Hematopoietic multipotent progenitor cell treated with erythropoietin and hydrocortisone succinate and interleukin-3 and kit ligand, for 8 days (in vitro differentiated cells): ENCODE results near the gene ADAM22.

ENCODE experiments used
- DNase-seq: peaks from one replicate; pipeline ENCODE4 v3.0.0-alpha.2; 2015

Gene ADAM22

DNA sequence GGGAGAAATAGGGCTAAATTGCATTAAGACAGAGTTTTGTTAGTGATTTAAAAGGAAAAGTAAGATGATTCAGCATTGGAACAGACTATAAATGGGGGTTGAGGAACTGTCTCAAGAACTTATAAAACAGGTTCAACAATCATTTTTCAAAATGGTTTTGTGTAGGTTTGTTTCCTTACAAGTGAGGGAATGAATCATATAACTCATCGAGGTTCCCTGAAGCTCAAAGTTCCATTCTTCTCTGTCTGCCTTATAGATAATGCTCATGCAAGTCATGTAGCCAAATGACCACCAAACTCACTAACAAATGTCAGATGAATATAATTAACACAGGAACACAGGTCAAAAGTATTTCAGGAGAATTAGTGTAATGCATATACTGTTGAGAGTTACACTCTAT lies 27.7 kb downstream of the ADAM22 start:
- DNase-seq, result no peak

- no peak for DNase-seq
Measured at GRCh38 chr7:87966271-87966670, 32.2 kb downstream of the ADAM22 start.

DNA sequence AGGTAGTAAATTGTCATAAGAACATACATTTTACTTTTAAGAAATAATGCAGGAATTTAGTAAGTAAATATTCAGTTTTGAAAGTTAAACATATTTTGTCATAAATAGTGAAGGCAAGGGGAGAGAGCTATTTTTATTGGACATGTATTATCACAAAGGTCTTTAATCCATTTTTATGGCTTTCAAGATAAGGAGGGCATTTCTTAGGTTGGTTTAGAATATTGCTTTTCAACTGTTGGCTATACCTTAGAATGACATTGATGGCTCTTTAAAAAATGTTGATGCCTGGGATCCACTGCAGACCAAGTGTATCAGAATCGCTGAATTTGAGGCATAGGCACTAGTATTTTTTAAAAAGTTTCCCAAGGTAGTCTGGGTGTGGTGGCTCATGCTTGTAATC lies 34.0 kb downstream of the ADAM22 start:
- DNase-seq, result no peak

GRCh38 chr7:87982116-87982515 lies 48.1 kb downstream of the ADAM22 start:
- no peak for DNase-seq

DNA sequence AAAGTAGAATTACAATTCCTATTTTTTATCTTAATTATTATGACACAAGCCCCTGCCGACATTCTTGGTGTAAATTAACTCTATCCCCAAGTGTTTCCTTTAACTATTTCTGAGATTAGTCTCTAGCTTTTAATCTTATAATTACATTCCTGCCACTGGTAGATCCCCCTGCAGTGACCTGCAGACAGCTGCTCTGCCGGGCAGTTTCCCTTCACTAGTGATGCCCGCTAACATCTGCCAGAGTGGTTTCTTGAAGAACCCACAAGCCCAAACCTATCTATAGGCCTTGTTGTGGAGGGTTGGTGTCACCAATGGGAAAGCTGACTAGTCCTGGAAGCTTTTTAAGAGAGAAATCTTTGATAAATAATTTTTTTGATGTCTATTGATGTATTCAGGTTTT lies 50.0 kb downstream of the ADAM22 start:
- no peak for DNase-seq

DNA sequence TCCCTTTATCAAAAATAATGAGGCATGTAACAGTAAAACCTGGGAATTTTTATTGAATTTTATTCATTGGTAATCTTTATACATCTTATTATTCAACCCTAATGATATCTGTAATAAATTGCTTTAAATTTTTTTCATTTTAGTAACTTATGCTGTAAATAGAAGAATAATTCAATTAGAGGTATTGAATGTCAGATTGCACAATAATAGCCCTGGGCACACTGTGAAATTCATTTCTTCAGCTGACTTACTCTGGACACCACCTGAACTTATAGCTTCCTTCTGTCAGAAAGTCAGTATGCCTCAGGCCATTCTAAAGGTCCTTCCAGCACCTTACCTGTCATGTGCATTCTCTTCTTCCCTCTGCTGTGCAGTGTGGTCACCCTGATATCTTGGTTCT lies 59.2 kb downstream of the ADAM22 start:
- DNase-seq, result no peak

GRCh38 chr7:87999261-87999660 lies 65.2 kb downstream of the ADAM22 start:
- no peak for DNase-seq

- no peak for DNase-seq
Measured at GRCh38 chr7:88001744-88002530, 67.9 kb downstream of the ADAM22 start.

- no peak for DNase-seq
Measured at GRCh38 chr7:88002617-88003016, 68.6 kb downstream of the ADAM22 start.

GRCh38 chr7:88003581-88003980 lies 69.5 kb downstream of the ADAM22 start:
- DNase-seq, result no peak

GRCh38 chr7:88005191-88005590 lies 71.1 kb downstream of the ADAM22 start:
- DNase-seq, result no peak

- DNase-seq, result no peak
Measured at GRCh38 chr7:88009651-88010050, 75.6 kb downstream of the ADAM22 start.

DNA sequence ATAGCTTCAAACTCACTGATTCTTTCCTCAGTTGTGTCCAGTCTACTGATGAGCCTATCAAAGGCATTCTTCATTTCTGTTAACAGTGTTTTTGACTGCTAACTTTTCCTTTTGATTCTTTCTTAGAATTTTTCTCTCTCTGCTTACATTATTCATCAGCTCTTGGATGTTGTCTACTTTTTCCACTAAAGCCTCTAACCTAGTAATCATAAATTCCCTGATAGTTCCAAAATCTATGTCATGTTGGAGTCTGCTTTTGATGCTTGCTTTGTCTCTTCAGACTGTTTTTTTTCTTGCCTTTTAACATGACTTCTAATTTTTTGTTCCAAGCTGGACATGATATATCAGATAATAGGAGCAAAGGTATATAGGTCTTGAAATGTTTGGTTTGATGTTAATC lies 78.0 kb downstream of the ADAM22 start:
- DNase-seq, result no peak

GRCh38 chr7:88013981-88014380 lies 79.9 kb downstream of the ADAM22 start:
- DNase-seq, result no peak

DNA sequence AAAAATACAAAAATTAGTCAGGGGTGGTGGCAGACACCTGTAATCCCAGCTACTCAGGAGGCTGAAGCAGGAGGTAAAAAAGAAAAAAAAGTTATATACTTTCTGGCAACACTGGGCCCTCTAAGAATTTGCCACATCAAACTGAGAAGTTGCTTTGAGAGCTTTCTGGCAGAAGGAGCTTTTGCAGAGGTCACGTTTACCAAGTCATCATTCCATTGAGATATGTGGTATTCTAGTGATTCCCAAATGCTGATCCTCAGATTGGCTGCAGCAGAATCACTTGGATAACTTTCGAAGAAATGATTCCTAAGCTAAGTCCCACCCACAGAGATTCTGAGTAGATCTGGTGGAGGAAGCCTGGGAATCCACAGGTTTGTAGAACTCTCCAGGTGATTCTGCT lies 80.5 kb downstream of the ADAM22 start:
- DNase-seq, result no peak

DNA sequence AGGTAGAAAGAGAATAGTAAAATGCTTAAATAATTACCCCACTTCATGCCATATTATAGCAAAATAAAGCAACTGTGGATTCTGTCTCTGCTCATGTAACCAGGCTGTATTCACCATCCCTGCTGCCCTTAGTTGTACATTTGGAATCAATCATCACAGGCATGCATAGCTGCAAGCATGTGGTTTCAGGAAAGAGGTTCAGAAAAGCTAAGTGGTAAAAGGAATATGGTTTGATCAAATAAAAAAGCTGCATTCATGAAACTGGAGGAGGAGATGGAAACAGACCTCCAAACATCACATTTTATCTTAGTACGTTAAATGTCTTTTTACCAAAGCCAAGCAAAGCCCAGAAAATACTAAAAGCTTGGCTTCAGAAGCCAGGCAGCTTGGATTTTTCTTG lies 81.3 kb downstream of the ADAM22 start:
- no peak for DNase-seq

DNA sequence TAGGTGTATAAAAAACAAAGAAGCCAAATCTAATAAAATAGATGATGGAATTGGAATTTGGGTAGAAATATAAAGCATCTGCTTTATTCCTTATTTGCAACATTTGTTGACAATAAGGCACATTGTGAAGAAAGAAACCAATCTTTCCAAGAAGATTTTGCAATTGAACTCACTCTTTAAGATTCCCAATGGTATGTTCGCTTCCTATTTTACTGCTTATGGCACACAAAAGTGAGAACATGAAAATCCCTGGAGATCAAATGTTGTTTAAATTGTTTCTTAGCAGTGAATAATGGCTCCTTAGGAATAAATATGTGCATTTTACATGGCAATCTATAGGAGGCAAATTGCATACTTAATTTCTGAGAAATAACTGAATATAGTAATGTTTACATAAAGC lies 84.5 kb downstream of the ADAM22 start:
- no peak for DNase-seq

DNA sequence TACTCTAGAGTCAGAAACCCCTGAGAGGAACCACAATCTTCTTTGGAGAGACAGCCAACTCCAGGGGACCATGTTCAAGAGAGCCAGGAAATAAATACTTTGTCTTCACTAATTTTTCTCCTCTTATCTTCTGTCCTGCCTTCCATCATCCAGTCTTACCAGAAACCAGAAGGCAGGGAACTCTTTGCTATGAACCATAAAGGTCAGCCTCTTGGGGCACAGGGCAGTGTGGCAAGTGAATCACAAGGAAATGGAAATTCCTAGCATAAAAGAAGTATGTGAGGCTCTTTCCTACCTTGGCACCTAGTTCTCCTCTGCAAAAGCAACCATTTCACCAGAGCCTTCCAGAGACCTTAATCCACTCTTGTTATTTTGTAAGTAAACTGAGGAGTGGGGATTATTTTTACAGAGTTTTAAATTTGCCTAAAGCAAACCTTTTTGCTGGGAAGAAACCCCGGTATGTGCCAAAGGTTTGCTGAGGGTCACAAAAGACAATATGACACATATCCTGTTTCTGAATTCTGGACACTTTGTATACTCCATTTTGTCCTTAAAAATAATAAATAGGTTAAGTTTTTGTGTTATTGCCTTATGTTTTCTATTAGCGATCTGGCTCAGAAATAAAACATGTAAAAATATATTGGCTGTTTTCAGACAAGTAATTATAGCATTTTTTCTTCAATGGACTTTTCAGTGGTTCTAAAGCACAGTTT lies 87.1 kb downstream of the ADAM22 start:
- DNase-seq, result no peak

DNA sequence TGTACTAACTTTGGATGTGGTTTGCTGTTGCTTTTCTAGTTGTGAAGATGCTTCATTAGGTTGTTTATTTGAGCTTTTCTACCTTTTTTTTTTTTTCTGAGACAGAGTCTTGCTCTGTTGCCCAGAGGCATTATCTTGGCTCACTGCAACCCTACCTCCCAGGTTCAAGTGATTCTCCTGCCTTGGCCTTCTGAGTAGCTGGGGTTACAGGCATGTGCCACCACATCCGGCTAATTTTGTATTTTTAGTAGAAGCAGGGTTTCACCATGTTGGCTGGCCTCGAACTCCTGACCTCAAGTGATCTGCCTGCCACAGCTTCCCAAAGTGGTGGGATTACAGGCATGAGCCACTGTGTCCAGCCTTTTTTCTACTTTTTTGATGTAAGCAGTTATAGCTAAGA lies 93.7 kb downstream of the ADAM22 start:
- no peak for DNase-seq

- DNase-seq, result no peak
Measured at GRCh38 chr7:88034083-88034695, 100.1 kb downstream of the ADAM22 start.

DNA sequence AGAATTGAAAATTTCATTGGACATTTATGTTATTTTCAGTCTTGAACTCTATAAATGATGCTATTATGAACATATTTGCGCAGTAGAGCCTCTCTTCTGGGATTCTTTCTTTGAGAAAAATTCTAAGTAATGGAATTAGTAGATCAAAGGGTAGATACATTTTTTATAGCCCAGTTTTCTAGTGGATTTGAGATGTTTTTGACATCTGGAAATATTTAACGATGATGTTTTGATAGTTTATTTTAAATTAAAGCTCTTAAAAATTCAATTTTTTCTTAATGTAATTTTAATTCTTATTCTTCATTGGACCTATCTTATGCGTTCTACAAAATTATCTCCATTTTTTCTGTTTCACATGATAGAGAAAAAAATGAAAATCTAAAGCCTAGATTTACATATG lies 103.0 kb downstream of the ADAM22 start:
- DNase-seq, result no peak

DNA sequence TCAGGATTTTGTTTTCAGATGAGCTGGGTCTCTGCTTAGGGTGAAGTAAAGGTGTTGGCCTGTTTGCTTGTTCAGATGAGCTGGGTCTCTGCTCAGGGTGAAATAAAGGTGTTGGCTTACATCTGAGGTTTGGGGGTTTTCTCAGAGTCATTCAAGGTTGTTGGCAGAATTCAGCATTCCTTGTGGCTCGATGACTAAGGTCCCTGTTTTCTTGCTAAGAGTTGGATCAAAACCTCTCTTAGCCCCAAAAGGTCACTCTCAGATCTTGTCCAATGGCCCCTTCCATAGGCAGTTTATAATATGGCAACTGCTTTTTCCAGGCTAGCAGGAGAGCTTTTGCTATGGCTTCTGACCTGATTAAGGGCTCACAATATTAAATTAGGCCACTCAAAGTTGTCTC lies 106.6 kb downstream of the ADAM22 start:
- DNase-seq, result no peak

GRCh38 chr7:88041583-88041982 lies 107.5 kb downstream of the ADAM22 start:
- DNase-seq, result no peak

GRCh38 chr7:88042157-88042556 lies 108.1 kb downstream of the ADAM22 start:
- no peak for DNase-seq
